CD14-positive monocyte (primary cell): ENCODE results near the gene RAB39B. TPM values are rescaled to one million over a fixed set of nuclear protein-coding genes. Genes with fewer than 3 reads are reported as not detected.

ENCODE experiments used
- DNase-seq, 3 donors: peaks; one replicate each; pipeline ENCODE4 v3.0.0-alpha.2; 2011 to 2022
- H2AFZ ChIP-seq: 2 replicates; pipeline ENCODE4 v1.6.0; 2012; ENCODE audit warnings: mild to moderate bottlenecking, low read depth, low read length, inconsistent platforms; ENCODE audit not compliant: insufficient read depth, poor library complexity, severe bottlenecking
- H3K27ac ChIP-seq, 2 donors: 1 replicate in 1 of 2; 2 replicates in 1 of 2; pipeline ENCODE4 v1.5.1; 2012 to 2013; ENCODE audit warnings: low read length in 2 of 2, control low read depth in 1 of 2, inconsistent platforms in 1 of 2, low read depth in 1 of 2, mild to moderate bottlenecking in 1 of 2
- H3K27me3 ChIP-seq, 2 donors: one replicate each; pipeline versions ENCODE4 v1.6.0 to v1.6.1; 2011 to 2013; ENCODE audit warnings: low read length in 2 of 2; ENCODE audit not compliant: control insufficient read depth in 2 of 2, insufficient read depth in 2 of 2
- H3K36me3 ChIP-seq, 2 donors: replicated peaks in 1 of 2; 1 replicate in 1 of 2; 2 replicates in 1 of 2; pipeline versions ENCODE4 v1.5.1 to v1.6.1; 2012 to 2013; ENCODE audit warnings: low read length in 2 of 2, control low read depth in 1 of 2, inconsistent platforms in 1 of 2, mild to moderate bottlenecking in 1 of 2; ENCODE audit not compliant: insufficient read depth in 2 of 2, control insufficient read depth in 1 of 2
- H3K4me1 ChIP-seq, 2 donors: 1 replicate in 1 of 2; 2 replicates in 1 of 2; pipeline versions ENCODE4 v1.5.1 to v1.6.1; 2012 to 2013; ENCODE audit warnings: low read length in 2 of 2, control low read depth in 1 of 2, inconsistent platforms in 1 of 2, mild to moderate bottlenecking in 1 of 2, moderate library complexity in 1 of 2; ENCODE audit not compliant: insufficient read depth in 2 of 2, control insufficient read depth in 1 of 2
- H3K4me2 ChIP-seq: replicated peaks from 2 replicates; pipeline ENCODE3; 2012; ENCODE audit warnings: low read length, moderate library complexity, mild to moderate bottlenecking; ENCODE audit not compliant: poor library complexity, severe bottlenecking; ENCODE audit errors: extremely low read depth
- H3K4me3 ChIP-seq, 3 experiments: fragments of 200-600 bp in 1 of 3; sonication (generic) in 1 of 3; replicated peaks in 1 of 3; 1 replicate in 2 of 3; 2 replicates in 1 of 3; pipeline ENCODE4 v1.5.1; 2011 to 2013; ENCODE audit warnings: low read length in 3 of 3, mild to moderate bottlenecking in 3 of 3, control low read depth in 2 of 3, low read depth in 2 of 3, inconsistent platforms in 1 of 3, moderate library complexity in 1 of 3
- H3K79me2 ChIP-seq: 2 replicates; pipeline ENCODE4 v1.6.0; 2012; ENCODE audit warnings: mild to moderate bottlenecking, control low read depth, inconsistent platforms, low read length, moderate library complexity; ENCODE audit not compliant: insufficient read depth
- H3K9ac ChIP-seq: 2 replicates; pipeline ENCODE4 v1.6.0; 2017; ENCODE audit warnings: low read length, mild to moderate bottlenecking; ENCODE audit not compliant: insufficient read depth, poor library complexity, severe bottlenecking
- H3K9me3 ChIP-seq, 2 donors: replicated peaks in 1 of 2; 1 replicate in 1 of 2; 2 replicates in 1 of 2; pipeline versions ENCODE4 v1.5.1 to v1.6.1; 2012 to 2013; ENCODE audit warnings: low read length in 2 of 2, control low read depth in 1 of 2; ENCODE audit not compliant: control insufficient read depth in 1 of 2, insufficient read depth in 1 of 2
- H4K20me1 ChIP-seq: 2 replicates; pipeline ENCODE4 v1.6.0; 2012; ENCODE audit warnings: mild to moderate bottlenecking, low read length, control low read depth, moderate library complexity; ENCODE audit not compliant: insufficient read depth
- H3K27ac Mint-ChIP-seq, 7 donors: one replicate each; pipeline ENCODE4 v1.8.0; 2020; ENCODE audit warnings: mild to moderate bottlenecking in 7 of 7, mixed read lengths in 7 of 7, moderate library complexity in 6 of 7, inconsistent platforms in 2 of 7
- H3K27me3 Mint-ChIP-seq, 3 donors: one replicate each; pipeline ENCODE4 v1.8.0; 2021 to 2022; ENCODE audit warnings: low read depth in 3 of 3, mild to moderate bottlenecking in 3 of 3, mixed read lengths in 3 of 3, moderate library complexity in 3 of 3, inconsistent platforms in 1 of 3
- H3K36me3 Mint-ChIP-seq, 2 donors: one replicate each; pipeline ENCODE4 v1.8.0; 2020; ENCODE audit warnings: mixed read lengths in 2 of 2, inconsistent platforms in 1 of 2, mild to moderate bottlenecking in 1 of 2
- H3K4me1 Mint-ChIP-seq: one replicate; pipeline ENCODE4 v1.8.0; 2020; ENCODE audit warnings: mild to moderate bottlenecking, mixed read lengths
- H3K4me3 Mint-ChIP-seq, 2 donors: one replicate each; pipeline ENCODE4 v1.8.0; 2020; ENCODE audit warnings: mild to moderate bottlenecking in 2 of 2, mixed read lengths in 2 of 2, moderate library complexity in 1 of 2
- H3K9me3 Mint-ChIP-seq, 7 donors: one replicate each; pipeline ENCODE4 v1.8.0; 2020 to 2022; ENCODE audit warnings: mixed read lengths in 7 of 7, mild to moderate bottlenecking in 6 of 7, moderate library complexity in 6 of 7, inconsistent platforms in 2 of 7
- CTCF ChIP-seq: fragments of 200-600 bp; IDR thresholded peaks from one replicate; pipeline ENCODE4 v1.8.0; 2022; ENCODE audit warnings: antibody characterized with exemption, mild to moderate bottlenecking
- WGBS: methylation state at CpG from one replicate; pipeline ENCODE4 v1.1.5; 2013; ENCODE audit warnings: missing lambda C conversion rate; ENCODE audit not compliant: insufficient coverage; 5-methylcytosine and 5-hydroxymethylcytosine counted together
- intact Hi-C, 2 donors: fragments of 100-400 bp; cut with micrococcal nuclease; formaldehyde crosslinking; loops; one replicate each; pipeline versions ENCODE4 v1.15.0 to v1.15.1; 2023
- polyA plus RNA-seq, 3 donors: library from polyadenylated mRNA; depleted of rRNA in 1 of 3; unstranded in 2 of 3; stranded (reverse) in 1 of 3; fragments of 300-500 nt in 2 of 3; fragments of >200 nt in 1 of 3; fragmentation: Illumina TruSeq in 2 of 3; gene quantifications; 1 replicate in 2 of 3; 2 replicates in 1 of 3; pipeline ENCODE4 v1.2.3, GENCODE V29; 2012 to 2021

The RAB39B gene
- polyA plus RNA-seq, 3 donors = 0.20 to 0.41 (median 0.25) TPM

- Histone ChIP-seq H3K79me2 (no peaks in the 10 kb centered on the region), H3K9me3 (no peaks in the 10 kb centered on the region), H3K27me3 (no peaks in the 10 kb centered on the region), H2AFZ (no peak overlapping the region), H3K4me2 (peak overlapping the region; percentile 27), H3K9ac (no peak overlapping the region), H3K4me1 (peaks cover 15 to 22% of the 10 kb centered on the region in 2 donors), H3K27ac (peak overlapping the region; percentile 28 to 76), H3K4me3 (peak overlapping the region in 1 of 3 experiments; percentile 35), H4K20me1 (no peaks in the 10 kb centered on the region), H3K36me3 (peaks cover 10 to 21% of the 10 kb centered on the region in 2 donors)
- Mint-ChIP-seq H3K4me1 (peaks cover 20% of the 10 kb centered on the region), H3K4me3 (peak overlapping the region in 1 of 2 donors; percentile 59), H3K36me3 (peaks cover 19 to 20% of the 10 kb centered on the region in 2 donors), H3K9me3 (peaks cover 0 to 2% (median 0%) of the 10 kb centered on the region in 7 donors), H3K27ac (peak overlapping the region; percentile 76 to 91 (median 85)), H3K27me3 (no peaks in the 10 kb centered on the region)
- no peak for TF ChIP-seq CTCF
- DNase-seq = peak; percentile 47 to 74 (median 72)
- 40% methylated on average over 4 of the region's 5 CpGs for WGBS
- intact Hi-C loops = no loop called here
Measured at GRCh38 chrX:155242300-155242699, 22.0 kb downstream of the RAB39B start.

GRCh38 chrX:155237719-155238118 is 26.6 kb downstream of the RAB39B start:
- H3K4me3 ChIP-seq = no peak overlapping the region
- no peak overlapping the region for H3K9ac ChIP-seq
- H2AFZ ChIP-seq = no peak overlapping the region
- no peaks in the 10 kb centered on the region for H3K27me3 ChIP-seq
- Mint-ChIP-seq H3K4me3 (no peak overlapping the region), H3K27me3 (peaks cover 0 to 2% (median 0%) of the 10 kb centered on the region in 3 donors), H3K9me3 (no peaks in the 10 kb centered on the region), H3K36me3 (peaks cover 34 to 35% of the 10 kb centered on the region in 2 donors), H3K4me1 (peaks cover 13% of the 10 kb centered on the region), H3K27ac (no peak overlapping the region)
- no CpG with 5 or more reads among the region's 5 CpGs for WGBS
- H4K20me1 ChIP-seq = no peaks in the 10 kb centered on the region
- H3K27ac ChIP-seq = no peak overlapping the region
- peaks cover 28 to 58% of the 10 kb centered on the region in 2 donors for H3K36me3 ChIP-seq
- peaks cover 10 to 12% of the 10 kb centered on the region in 2 donors for H3K4me1 ChIP-seq
- TF ChIP-seq CTCF = no peak
- intact Hi-C loops = no loop called here
- H3K9me3 ChIP-seq = no peaks in the 10 kb centered on the region
- H3K79me2 ChIP-seq = no peaks in the 10 kb centered on the region
- no peak for DNase-seq
- H3K4me2 ChIP-seq = no peak overlapping the region
